Heart left ventricle (tissue), 13 donors: ENCODE results near the gene PACSIN2.

ENCODE experiments used
- POLR2A ChIP-seq, 2 donors: fragments of 450-650 bp; IDR thresholded peaks; one replicate each; pipeline ENCODE4 v1.6.1; 2017; ENCODE audit warnings: antibody characterized with exemption in 2 of 2, mild to moderate bottlenecking in 2 of 2, moderate library complexity in 2 of 2
- TF ChIP-seq, protein P1 (sequence below), 12 donors: fragments of 200-600 bp; sonication (generic) in 4 of 12; IDR thresholded peaks; one replicate each; pipeline versions ENCODE4 v1.5.0 to v1.8.0; 2018 to 2022; ENCODE audit warnings: antibody characterized with exemption in 12 of 12, mild to moderate bottlenecking in 5 of 12
- donor health status: ischemic (EF 13 %, LVEDD 7.1; RV severe dilation, severe dysfunction).
- donor health status: DM: no; HTN: yes; CAD: no.
- donor health status: DM: no; HTN: no; CAD: no.
- donor health status: ischemic (EF 25% LVEDD 6.9; RV normal size, moderate dysfunction).
- donor health status: ischemic (EF 25% LVEDD 5.7; RV mildly dilated, moderate dysfunction).
- donor health status: ischemic (EF 35%, LVEDD 5.7; RV mildly dilated, moderate dysfunction).
- donor health status: nonischemic (EF 11% LVEDD 7.7; RV severe dilation, severe dysfunction).
- donor health status: DM: yes; HTN: yes; CAD: no.
- donor health status: PGD.
- donor health status: ischemic (EF 29% LVEDD 5.4; RV normal size, mild dysfunction).
- donor health status: nonischemic (EF 23%, LVEDD 6.1; RV moderate dilation, normal function).

DNA sequence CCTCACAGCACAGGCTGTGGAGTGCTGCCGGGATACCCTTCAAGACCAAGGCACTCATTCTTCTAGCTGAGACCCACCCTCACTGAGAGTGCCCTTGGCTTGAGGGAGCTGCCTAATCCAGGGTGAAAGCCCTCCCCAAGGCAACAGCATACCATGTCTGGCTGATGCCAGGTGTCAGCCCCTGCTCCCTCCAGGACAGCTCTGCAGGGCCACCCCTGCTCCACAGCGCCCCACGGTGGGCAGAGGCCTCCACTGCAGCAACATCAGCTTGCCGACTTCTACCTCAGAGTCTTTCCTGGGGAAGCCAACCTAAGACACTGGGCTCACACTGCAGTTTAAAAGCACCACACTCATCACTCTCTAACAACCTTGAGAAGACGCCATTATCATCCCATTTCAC lies 45.2 kb upstream of the PACSIN2 start:
- TF ChIP-seq, protein P1, sequence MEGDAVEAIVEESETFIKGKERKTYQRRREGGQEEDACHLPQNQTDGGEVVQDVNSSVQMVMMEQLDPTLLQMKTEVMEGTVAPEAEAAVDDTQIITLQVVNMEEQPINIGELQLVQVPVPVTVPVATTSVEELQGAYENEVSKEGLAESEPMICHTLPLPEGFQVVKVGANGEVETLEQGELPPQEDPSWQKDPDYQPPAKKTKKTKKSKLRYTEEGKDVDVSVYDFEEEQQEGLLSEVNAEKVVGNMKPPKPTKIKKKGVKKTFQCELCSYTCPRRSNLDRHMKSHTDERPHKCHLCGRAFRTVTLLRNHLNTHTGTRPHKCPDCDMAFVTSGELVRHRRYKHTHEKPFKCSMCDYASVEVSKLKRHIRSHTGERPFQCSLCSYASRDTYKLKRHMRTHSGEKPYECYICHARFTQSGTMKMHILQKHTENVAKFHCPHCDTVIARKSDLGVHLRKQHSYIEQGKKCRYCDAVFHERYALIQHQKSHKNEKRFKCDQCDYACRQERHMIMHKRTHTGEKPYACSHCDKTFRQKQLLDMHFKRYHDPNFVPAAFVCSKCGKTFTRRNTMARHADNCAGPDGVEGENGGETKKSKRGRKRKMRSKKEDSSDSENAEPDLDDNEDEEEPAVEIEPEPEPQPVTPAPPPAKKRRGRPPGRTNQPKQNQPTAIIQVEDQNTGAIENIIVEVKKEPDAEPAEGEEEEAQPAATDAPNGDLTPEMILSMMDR (IDR thresholded peaks at IDR 0.05): peak in 11 of 12 donors; percentile 31 to 61 (median 41)
- TF ChIP-seq POLR2A (IDR thresholded peaks at IDR 0.05): no peak
